ENCODE data around the gene PPL. TPM values are rescaled to one million over a fixed set of nuclear protein-coding genes. Genes with fewer than 3 reads are reported as not detected.
"Not testable (repeated sequence)": the region's sequence is repeated elsewhere in the genome, so short reads cannot be mapped to it uniquely, and the experiment has no call there.

PPL gene
- polyA plus RNA-seq, 4 donors: 27.8 to 34.6 (median 28.7) TPM

DNA sequence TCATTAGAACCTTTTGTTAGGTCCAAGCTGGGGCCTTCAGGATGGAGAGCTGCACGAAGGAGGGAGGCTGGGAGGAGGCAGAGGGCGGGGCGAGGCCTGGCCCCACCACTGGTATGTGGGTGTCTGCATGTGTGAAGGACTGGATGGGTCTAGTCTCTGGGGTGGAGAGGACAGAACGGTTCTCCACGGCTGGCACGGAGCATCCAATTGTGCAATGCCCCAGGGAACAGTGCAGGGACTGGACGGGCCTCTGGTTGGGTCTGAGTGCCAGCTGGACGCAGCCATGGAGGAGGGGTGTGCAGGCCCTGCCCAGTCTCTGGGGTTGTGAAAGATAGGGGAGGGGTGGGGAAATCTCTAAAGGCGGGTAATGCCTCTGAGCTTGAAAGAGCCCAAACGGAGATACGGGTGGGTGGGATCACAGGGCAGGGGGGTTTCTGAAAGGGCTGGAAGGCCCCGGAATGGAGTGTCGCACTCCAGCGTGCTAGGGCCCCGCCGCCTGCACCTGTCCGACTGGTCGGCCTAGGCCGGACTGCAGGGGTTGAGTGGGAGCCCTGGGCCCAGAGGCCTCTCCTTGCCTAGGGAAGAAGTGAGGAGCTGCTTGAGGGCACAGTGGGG lies 1.6 kb downstream of the PPL start:
- no peak for DNase-seq (ENCODE audit: low read depth in 4 of 4, low spot score in 3 of 4)

DNA sequence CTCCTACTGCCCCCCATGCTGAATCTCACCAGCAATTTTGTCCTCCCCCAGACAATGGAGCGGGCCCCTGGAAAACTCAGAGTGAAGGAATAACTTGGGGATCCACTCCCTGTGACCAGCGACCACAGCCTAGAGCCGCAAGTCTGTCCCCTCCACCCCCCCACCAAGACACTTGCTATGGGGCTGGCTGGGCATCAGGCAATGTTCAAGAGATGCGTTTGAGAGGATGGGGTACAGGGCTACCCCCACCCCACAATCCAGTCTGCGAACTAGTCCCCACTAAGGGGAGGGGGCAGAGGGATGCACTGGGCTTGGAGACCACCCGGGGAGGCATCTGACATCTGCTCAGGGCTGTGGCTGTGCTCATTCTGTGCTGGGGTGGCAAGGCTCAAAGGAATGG lies 2.4 kb downstream of the PPL start:
- no peak for DNase-seq (ENCODE audit: low read depth in 4 of 4, low spot score in 3 of 4)

DNA sequence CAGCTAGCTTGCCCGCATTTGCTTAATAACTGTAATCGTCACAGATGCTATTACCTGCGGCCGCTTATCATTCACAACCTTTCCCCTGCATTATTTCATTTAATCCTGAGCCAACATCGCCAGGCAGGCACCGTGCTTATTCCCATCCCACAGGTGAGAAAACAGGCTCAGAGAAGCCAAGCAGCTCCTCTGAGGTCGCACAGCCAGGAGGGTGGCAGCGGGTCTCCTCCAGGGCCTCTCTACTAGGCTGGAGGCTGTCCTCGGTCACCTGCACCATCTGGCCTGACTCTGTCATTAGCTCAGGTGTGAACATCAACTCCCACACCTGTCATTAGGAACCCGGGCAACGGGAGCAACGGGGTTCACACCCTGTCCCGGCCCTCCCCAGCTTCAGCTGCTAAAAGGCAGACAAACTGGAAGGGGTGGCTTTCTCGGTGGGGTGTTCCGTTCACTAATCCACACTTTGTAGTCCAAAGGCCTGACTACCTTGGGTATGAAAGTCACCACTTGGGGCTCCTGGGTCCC lies 3.0 kb downstream of the PPL start:
- DNase-seq (ENCODE audit: low read depth in 4 of 4, low spot score in 3 of 4): no peak

DNA sequence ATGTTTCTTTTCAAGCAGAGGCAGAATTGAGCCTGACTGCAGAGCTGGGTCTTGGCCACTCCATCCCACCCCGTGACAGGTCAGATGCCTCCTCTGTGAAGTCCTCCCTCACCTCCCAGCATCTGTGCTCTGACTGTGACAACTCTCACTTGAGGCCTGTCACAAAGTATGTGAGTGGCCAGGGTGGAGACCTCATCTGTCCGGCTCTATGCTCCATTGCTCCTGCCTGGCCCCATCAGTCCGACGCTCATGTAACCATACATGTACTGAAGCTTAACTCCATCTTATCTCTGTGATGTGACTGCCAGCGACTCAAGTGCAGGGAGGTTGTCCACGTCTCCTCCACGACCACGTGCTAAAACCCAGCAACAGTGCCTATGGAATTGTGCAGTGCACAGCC lies 3.5 kb downstream of the PPL start:
- no peak for DNase-seq (ENCODE audit: low read depth in 4 of 4, low spot score in 3 of 4)

DNA sequence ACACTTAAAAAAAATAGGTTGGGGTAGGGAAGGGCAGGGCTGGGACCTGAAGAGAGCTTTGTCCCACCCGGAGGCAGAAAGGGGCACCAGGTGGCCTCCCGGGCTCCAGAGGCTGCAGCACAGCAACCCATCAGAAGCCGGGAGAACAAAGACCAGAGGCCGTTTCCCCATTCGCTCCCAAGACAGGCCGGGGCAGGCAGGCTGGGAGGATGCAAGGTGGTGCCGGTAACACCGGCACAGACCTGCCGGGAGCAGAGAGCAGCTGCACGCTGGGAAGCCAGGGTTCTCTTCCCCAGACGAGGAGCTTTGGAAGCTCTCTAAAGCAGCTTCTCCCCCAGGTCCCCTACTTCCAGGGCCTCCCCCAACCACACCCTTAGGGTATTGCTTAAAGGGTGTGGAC lies 5.6 kb downstream of the PPL start:
- no peak for DNase-seq (ENCODE audit: low read depth in 4 of 4, low spot score in 3 of 4)

DNA sequence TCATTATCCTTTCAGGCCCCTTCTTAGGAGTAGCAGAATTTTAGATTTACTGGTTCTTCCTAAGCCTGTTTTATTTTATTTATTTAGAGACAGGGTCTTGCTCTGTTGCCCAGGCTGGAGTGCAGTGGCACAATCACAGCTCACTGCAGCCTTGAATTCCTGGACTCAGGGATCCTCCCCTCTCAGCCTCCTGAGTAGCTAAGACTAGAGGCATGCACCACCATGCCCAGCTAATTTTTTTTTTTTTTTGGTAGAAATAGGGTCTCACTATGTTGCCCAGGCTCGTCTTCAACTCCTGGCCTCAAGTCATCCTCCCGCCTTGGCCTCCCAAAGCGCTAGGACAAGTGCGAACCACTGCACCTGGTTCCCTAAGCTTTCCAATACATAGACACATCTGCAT lies 7.3 kb downstream of the PPL start:
- DNase-seq (ENCODE audit: low read depth in 4 of 4, low spot score in 3 of 4): not testable (repeated sequence)

DNA sequence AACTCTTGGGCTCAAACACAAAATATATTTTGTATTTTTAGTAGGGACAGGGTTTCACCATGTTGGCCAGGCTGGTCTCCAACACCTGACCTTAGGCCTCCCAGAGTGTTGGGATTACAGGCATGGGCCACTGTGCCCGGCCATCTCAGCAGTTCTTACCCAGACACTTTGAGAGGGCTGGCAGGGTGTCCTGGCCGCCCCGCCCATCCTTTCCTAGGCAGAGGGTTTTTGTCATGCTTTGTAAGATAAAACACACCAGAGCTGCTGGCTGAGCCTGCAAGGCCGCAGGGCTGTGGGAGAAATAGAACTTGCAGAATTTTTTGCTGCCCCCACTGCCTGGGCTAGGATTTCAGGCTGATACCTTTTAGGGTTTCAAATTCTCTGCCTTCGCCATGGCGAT lies 8.7 kb downstream of the PPL start:
- DNase-seq (ENCODE audit: low read depth in 4 of 4, low spot score in 3 of 4): no peak

DNA sequence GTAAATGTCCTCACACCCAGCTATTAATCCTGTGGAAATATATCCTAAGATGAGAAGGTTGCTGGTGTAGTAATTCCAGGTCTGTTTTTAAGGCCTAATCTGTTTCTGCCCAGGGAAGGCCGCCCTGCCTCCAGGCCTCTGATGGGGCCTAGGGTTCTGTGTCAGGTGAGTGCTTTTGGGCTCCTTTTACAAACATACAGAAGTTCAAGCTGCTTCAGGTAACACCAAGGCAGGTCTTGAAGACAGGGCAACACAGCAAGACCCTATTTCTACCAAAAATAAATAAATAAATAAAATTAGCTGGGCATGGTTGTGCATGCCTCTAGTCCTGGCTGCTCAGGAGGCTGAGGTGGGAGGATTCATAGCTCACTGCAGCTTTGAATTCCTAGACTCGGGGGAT lies 9.3 kb downstream of the PPL start:
- DNase-seq (ENCODE audit: low read depth in 4 of 4, low spot score in 3 of 4): no peak

DNA sequence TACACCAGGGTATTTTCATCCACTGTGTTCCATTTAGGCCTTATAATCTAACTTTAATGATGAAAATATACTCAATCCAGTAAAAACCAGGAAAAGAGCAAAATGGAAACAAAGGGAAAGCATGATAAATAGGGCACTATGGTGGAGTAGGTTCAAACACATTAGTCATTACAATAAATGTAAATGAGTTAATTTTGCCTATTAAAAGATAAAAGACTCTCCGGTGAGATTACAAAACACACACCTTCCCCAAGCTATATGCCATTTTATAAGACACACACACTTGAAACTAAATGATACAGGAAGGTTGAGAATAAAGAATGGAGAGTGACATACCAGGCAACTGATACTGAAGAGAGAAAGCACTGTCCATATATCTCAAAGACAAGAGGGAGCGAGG lies 10.0 kb downstream of the PPL start:
- DNase-seq (ENCODE audit: low read depth in 4 of 4, low spot score in 3 of 4): no peak

DNA sequence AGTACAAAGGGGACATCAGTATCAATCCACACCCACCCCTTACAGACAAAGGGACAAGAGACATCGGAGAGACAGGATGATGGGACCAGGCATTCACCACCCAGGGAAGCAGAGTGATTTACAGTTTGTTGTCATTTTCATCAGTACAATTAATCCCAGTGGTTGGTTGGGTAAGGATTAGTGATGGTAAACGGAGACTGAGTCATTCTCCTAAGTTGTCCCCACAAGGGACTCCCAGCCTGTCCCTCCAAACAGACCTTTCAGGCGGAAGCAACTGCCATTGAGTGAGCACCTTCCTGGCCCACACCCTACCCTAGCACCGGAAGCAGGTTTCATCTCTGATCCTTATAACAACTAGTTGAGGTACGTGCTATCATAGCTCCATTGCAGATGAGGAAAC lies 11.2 kb downstream of the PPL start:
- no peak for DNase-seq (ENCODE audit: low read depth in 4 of 4, low spot score in 3 of 4)

DNA sequence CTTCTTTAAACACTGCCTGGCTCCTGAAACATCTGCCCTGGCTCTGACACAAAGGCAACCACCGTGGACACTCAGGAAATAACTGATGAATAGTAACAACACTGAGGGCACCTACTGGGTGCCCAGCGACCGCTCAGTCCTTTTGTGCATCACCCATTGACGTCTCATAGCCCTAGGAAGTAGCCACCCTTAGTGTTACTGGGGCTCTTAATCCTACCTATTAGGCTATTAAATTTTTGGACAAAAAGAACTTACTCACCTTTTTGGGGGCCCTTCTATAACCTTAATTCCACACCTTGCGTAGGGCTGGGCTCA lies 11.7 kb downstream of the PPL start:
- no peak for DNase-seq (ENCODE audit: low read depth in 4 of 4, low spot score in 3 of 4)

DNA sequence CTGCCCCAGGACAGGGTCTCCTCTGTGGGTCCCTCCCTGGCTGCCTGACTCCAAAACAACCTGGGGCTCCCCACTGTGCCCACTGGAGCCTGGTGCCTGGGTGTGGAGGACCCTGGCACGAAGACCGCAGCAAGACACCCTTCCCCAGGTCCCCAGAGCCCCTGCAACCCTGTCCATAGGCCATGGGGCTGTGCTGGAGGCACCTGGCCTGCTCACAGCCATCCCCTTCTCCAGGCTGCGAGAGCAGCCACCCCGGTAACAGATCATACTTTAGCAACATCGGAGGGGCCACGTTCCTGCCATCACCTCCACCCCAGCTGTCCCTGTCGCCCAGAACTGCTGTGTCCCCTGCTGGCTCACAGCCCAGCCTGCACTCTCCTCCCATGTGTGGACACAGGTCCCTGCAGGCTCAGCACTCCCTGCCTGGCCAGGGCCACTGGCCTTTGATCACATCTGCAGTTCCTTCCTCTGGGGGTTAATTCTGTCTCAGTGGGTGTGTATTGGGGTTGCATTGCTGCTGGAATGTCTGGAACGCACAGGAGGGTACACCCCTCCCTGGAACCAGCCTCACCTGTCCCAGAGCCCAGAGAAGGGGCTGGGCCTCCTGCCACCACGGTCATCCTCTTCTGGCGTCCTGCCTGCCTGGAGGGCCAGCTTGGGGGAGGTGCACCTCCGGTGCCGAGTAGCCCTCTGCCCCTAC lies 12.2 kb downstream of the PPL start:
- no peak for DNase-seq (ENCODE audit: low read depth in 4 of 4, low spot score in 3 of 4)

DNA sequence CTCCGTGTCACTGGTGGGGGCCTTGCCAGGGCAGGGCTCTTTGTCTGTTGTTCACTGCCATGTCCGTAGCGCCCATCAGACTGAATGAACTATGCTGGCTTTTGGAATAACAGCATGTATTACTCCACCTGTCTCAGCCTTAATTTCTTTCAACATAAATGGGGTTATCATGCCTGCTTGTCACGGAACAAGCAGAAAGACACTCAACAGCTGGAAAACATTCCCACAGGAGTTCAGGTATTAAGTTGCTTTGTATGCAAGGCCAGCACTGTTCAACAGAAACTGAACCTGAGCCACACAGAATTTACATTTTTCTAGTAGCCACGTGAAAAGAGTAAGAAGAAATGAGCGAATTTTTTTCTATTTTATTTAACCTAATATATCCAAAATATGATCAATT lies 13.1 kb downstream of the PPL start:
- no peak for DNase-seq (ENCODE audit: low read depth in 4 of 4, low spot score in 3 of 4)

DNA sequence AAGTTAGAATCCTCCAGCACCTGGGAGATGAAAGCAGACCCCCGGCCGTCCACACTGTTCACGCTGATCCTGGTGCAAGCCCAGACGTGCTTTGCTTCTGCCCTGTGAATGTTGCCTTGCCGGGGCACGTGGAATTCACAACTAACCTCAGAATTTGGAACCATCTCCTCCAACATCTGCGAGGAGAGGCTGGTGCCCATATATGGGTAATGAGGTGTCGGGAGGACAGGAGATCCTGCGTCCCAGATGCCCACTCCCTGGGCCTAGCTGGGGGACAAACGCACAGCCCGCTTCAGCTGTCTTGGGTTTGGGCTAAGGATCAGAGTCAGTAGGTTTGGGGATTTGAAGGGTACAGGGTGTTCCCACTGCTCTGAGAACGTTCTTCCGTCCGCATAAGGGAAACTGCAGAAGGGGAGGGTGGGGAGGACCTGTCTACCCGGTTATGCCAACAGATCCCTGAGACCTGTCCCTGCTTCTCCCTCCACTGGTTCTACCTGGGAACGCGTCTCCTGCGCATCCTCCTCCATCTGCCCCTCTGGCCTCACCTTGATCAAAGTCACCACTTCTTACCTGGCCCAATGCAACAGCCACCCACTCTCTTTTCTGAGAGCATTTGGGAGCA lies 14.1 kb downstream of the PPL start:
- no peak for DNase-seq (ENCODE audit: low read depth in 4 of 4, low spot score in 3 of 4)

DNA sequence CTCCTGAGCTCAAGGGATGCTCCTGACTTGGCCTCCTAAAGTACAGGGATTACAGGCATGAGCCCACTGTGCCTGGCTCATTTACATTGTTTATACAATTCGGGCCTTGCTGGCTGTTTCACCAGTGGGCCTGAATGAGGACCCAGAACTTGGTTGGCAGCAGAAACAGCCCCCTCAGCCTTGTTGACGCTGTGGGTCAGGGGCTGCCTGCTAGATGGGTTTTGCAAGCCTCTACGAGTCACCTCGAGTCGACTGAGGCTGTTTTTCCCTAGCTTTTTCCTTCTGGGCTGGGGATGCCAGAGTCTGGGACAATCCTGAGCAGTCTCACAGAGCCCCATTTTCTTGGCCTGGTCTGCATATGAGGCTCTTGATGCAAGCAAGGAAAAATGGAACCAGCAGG lies 16.1 kb downstream of the PPL start:
- no peak for DNase-seq (ENCODE audit: low read depth in 4 of 4, low spot score in 3 of 4)

DNA sequence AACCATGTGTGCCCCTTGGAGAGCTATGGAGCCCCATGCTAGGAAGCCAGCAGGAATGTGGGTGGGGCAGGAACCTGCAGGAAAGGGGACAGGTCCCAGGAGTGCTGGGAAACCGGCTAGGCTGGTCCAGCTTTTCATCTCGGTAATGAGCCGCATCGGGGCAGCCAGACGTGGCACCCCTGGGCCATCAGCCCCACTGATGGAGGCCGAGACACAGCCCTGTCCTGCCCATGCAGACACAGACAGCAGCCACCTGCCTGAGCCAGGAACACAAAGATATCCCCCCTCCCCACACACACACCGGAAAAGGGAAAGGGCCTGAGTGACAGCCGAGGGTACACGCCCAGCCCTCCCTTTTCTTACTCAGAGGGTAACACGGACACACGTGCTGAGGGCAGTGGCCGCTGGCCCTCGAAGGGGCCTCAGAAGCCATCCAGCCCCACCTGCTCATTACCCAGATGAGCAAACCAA lies 18.1 kb downstream of the PPL start:
- DNase-seq (ENCODE audit: low read depth in 4 of 4, low spot score in 3 of 4): peak in 3 of 4 donors; percentile 38 to 59 (median 43)

DNA sequence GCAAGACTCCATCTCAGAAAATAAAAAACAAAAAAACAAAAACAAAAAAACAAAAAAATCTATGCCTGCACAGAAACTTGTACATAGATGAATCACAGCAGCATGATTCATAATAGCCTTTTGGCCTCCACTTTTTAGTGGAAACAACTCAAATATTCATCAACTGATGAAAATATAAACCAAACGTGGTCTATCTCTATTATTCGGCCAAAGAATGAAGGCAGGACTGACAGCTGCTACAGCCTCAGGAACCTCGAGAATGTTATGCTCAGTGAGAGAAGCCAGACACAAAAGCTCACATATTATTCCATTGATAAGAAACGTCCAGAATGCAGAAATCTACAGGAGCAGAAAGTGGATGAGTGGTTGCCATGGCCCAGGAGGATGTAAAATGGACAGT lies 19.8 kb downstream of the PPL start:
- DNase-seq (ENCODE audit: low read depth in 4 of 4, low spot score in 3 of 4): no peak

DNA sequence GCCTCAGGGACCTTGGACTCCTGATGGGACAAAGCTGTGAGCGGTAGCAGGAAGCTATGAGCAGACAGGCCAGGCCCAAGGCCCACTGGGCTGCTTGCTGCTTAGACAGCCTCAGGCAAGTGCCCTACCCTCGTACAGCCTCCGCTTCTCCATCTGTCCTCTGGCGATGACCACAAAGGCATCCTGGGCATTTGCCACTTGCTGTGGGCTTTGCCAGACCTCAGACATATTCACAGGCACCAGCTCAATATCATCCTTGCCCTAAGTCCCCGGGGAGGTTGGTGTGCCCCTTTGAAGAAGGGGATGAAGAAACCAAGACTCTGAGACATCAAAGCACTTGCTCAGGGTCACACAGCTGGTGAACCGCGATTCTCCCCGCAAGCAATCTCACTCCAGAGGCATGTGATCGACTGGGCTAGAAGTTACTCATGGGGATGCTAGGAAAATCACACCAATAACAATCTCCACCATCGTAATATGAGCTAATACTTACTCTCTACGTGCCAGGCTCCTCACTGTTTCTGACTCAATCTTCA lies 21.7 kb downstream of the PPL start:
- DNase-seq (ENCODE audit: low read depth in 4 of 4, low spot score in 3 of 4): no peak

DNA sequence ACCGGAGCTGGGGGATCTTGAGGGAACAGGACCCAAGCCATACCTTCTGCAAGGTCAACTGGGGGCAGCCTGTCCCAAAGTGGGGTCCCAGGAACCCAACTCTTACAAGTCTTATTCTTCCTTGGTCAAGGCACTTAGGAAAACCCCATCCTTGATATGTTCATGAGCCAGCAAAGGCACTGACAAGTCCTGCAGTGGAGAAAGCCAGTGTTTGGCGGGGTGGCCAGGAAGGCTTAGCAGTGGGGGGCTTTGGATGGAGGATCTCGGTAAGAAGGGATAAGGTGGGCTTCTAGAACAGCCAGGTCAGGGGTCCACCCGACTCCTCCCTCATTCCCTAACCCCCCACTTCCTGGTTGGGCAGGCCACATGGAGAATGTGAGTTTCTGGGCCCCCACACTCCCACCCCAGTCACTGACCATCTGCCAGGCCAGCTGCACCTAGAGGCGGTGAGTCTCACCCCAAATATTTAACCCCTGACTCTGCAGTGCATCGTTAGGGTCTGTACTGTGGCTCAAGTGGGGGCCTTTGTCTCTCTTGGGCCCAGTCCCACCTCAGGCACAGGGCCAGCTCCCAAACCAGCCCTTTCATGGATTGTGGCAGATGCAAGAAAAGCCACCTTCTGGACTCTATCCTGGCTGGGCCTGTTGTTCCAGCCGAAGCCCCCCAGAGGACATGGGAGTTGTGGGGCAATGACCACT lies 22.3 kb downstream of the PPL start:
- no peak for DNase-seq (ENCODE audit: low read depth in 4 of 4, low spot score in 3 of 4)

DNA sequence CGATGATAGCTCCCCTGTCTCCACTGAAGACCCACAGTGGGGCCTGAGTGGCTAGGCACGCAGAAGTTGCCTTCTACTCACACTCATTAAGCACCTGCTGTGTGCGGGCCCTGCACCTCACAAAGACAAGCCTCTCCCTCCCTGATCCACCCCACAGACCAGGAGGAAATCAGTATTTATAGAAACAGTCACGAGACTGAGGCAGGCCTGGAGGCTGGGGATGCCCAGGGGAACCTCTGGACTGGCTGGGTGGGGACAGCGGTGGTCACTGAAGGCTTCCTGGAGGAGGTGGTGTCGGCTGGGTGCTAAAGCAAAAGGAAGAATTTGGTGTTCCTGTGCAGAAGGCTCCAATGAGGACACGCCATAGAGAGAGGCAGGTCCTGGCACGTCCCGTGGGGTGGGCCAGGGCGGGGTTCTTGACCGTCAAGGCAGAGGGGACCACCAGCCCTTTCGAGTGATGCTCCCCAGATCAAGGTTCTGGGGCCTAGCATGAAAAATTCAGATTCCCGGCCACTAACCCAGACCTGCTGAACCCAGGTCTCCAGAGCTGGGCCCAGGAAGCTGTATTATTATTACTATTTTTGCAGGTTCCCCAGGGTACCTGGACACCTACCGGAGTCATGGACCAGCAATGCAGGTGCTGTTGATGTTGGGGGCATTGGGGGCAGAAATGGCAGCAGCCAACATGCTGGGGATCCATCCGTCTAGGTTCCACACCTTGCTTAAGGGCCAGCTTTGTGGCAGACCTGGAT lies 23.0 kb downstream of the PPL start:
- DNase-seq (ENCODE audit: low read depth in 4 of 4, low spot score in 3 of 4): no peak

All from right renal pelvis (tissue), 4 donors.